OCI-LY7 (cell line): ENCODE results near the gene KRTAP10-10. TPM values are rescaled to one million over a fixed set of nuclear protein-coding genes. Genes with fewer than 3 reads are reported as not detected.

ENCODE experiments used
- BruUV-seq: library from RNA; stranded (reverse); fragments of 400-500 nt; replicated peaks from 2 replicates; lab custom pipeline; 2021; lab: Mats Ljungman, UMichigan
- CTCF ChIA-PET: fragments of 300-600 bp; sonication (Branson Sonifier 250); formaldehyde crosslinking; loops from one replicate; lab custom pipeline; 2022; ENCODE audit warnings: antibody characterized with exemption; ENCODE audit not compliant: unreplicated experiment; lab: Charles Lee
- POLR2A ChIA-PET: fragments of 300-600 bp; sonication (Branson Sonifier 250); formaldehyde crosslinking; loops from one replicate; lab custom pipeline; 2022; ENCODE audit warnings: antibody characterized with exemption; lab: Charles Lee
- DNase-seq: peaks from one replicate; pipeline ENCODE4 v3.0.0-alpha.2; 2015; ENCODE audit warnings: low spot score
- H2AFZ ChIP-seq: fragments of 200-600 bp; sonication (generic), shearing (Covaris generic); 2 replicates; pipeline ENCODE4 v1.6.1; 2014; ENCODE audit warnings: mild to moderate bottlenecking, antibody characterized with exemption, low read length, moderate library complexity
- H3K27ac ChIP-seq: fragments of 200-600 bp; sonication (generic); 2 replicates; pipeline ENCODE4 v1.5.1; 2014; ENCODE audit warnings: mixed run types, low read depth, mild to moderate bottlenecking, moderate library complexity, low read length, inconsistent platforms; ENCODE audit not compliant: poor library complexity, severe bottlenecking
- H3K36me3 ChIP-seq: fragments of 200-600 bp; sonication (generic); 2 replicates; pipeline ENCODE4 v1.6.1; 2014; ENCODE audit warnings: mild to moderate bottlenecking, antibody characterized with exemption, low read length, moderate library complexity, mixed read lengths; ENCODE audit not compliant: insufficient read depth
- H3K4me1 ChIP-seq: fragments of 200-600 bp; sonication (generic); 2 replicates; pipeline ENCODE4 v1.5.1; 2014; ENCODE audit warnings: mild to moderate bottlenecking, low read length; ENCODE audit not compliant: insufficient read depth, poor library complexity, severe bottlenecking
- H3K4me2 ChIP-seq: fragments of 200-600 bp; sonication (generic); 2 replicates; pipeline ENCODE4 v1.6.1; 2014; ENCODE audit warnings: mild to moderate bottlenecking, low read length
- H3K4me3 ChIP-seq: fragments of 200-600 bp; sonication (generic); 2 replicates; pipeline ENCODE4 v1.5.1; 2014; ENCODE audit warnings: mild to moderate bottlenecking, low read depth, low read length; ENCODE audit not compliant: poor library complexity, severe bottlenecking
- H3K79me2 ChIP-seq: fragments of 200-600 bp; sonication (generic); 2 replicates; pipeline ENCODE4 v1.6.1; 2016; ENCODE audit warnings: low read depth, mild to moderate bottlenecking, low read length, moderate library complexity, mixed read lengths; ENCODE audit not compliant: insufficient read depth
- H3K9me2 ChIP-seq: fragments of 200-600 bp; sonication (generic); 2 replicates; pipeline ENCODE4 v1.6.1; 2016; ENCODE audit warnings: mild to moderate bottlenecking, low read length, mixed read lengths; ENCODE audit not compliant: insufficient read depth
- H3K9me3 ChIP-seq: fragments of 200-600 bp; sonication (generic); 2 replicates; pipeline ENCODE4 v1.6.1; 2014; ENCODE audit warnings: mild to moderate bottlenecking, mixed run types, low read length, mixed read lengths
- H4K20me1 ChIP-seq: fragments of 200-600 bp; sonication (generic); 2 replicates; pipeline ENCODE4 v1.6.1; 2014; ENCODE audit warnings: mild to moderate bottlenecking, antibody characterized with exemption, low read length, moderate library complexity, mixed read lengths; ENCODE audit not compliant: insufficient read depth
- EZH2phosphoT487 ChIP-seq: fragments of 200-600 bp; sonication (generic); IDR thresholded peaks from 2 replicates; pipeline ENCODE4 v1.6.1; 2018; ENCODE audit warnings: low read depth, borderline replicate concordance, mild to moderate bottlenecking, mixed run types, antibody characterized with exemption, low read length, moderate library complexity, mixed read lengths
- intact Hi-C: fragments of 100-400 bp; cut with micrococcal nuclease; formaldehyde crosslinking; loops from one replicate; pipeline ENCODE4 v1.10.0; 2022; ENCODE audit not compliant: unreplicated experiment
- total RNA-seq, 2 experiments: library from RNA; depleted of rRNA in 1 of 2; stranded (reverse); fragments of >200 nt in 1 of 2; shearing (Covaris generic) in 1 of 2; gene quantifications; 2 replicates each; pipeline ENCODE4 v1.2.3, GENCODE V29; 2014 to 2022
- TF ChIP-seq, protein P1 (sequence below): fragments of 200-600 bp; sonication (generic); conservative IDR thresholded peaks from 2 replicates; pipeline ENCODE4 v1.5.1; 2014; ENCODE audit warnings: mild to moderate bottlenecking, antibody characterized with exemption, low read length, moderate library complexity, mixed read lengths

Gene KRTAP10-10
- total RNA-seq, 2 experiments from 2014 or later = not detected

DNA sequence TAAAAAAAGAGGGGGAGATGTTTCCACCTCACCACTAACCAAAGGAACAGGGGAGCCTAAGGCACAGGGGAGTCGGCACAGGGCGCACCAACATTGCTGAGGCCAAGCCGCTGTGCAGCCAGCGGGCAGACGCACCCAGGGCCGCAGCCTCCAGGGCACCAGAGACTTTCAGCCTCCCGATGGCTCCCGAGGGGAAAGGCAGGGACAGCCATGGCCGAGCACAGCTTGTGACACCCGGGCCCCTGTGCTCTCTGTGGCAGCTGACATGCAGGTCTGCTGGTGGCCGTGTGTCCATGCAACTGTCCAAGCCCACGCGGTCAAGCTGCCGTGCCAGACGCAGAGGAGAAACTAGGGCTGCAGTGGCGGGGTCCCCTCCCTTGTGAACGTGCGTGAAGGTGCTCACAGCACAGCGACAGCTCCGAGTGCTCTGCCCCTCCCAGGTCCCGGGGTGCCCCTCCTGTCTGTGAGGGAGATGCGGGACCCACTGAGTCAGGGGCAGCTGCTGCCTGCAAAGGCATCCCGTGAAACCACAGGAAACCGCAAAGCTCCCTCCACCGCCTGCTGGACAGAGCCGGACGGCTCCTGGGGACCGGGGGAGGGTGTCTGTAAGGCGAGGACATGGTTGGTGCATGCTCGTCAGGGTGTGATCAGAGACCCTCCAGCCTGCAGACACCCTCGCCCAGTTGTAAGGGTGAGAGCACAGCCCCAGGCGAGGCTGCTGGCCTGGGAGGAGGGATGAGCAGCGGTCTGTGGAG lies 11.6 kb downstream of the KRTAP10-10 start:
- Histone ChIP-seq H3K4me2 (no peak overlapping the region), H2AFZ (no peak overlapping the region), H3K9me2 (no peaks in the 10 kb centered on the region), H3K9me3 (peaks cover 7% of the 10 kb centered on the region), H3K4me3 (no peak overlapping the region), H3K27ac (no peak overlapping the region), H3K36me3 (no peaks in the 10 kb centered on the region), H4K20me1 (no peaks in the 10 kb centered on the region), H3K4me1 (no peaks in the 10 kb centered on the region), H3K79me2 (no peaks in the 10 kb centered on the region)
- DNase-seq = no peak
- CTCF ChIA-PET = no interaction called here
- intact Hi-C loops = no loop called here
- BruUV-seq = no TSS peak
- no peak for TF ChIP-seq EZH2phosphoT487
- TF ChIP-seq, protein P1, sequence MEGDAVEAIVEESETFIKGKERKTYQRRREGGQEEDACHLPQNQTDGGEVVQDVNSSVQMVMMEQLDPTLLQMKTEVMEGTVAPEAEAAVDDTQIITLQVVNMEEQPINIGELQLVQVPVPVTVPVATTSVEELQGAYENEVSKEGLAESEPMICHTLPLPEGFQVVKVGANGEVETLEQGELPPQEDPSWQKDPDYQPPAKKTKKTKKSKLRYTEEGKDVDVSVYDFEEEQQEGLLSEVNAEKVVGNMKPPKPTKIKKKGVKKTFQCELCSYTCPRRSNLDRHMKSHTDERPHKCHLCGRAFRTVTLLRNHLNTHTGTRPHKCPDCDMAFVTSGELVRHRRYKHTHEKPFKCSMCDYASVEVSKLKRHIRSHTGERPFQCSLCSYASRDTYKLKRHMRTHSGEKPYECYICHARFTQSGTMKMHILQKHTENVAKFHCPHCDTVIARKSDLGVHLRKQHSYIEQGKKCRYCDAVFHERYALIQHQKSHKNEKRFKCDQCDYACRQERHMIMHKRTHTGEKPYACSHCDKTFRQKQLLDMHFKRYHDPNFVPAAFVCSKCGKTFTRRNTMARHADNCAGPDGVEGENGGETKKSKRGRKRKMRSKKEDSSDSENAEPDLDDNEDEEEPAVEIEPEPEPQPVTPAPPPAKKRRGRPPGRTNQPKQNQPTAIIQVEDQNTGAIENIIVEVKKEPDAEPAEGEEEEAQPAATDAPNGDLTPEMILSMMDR = no peak
- POLR2A ChIA-PET = no interaction called here

DNA sequence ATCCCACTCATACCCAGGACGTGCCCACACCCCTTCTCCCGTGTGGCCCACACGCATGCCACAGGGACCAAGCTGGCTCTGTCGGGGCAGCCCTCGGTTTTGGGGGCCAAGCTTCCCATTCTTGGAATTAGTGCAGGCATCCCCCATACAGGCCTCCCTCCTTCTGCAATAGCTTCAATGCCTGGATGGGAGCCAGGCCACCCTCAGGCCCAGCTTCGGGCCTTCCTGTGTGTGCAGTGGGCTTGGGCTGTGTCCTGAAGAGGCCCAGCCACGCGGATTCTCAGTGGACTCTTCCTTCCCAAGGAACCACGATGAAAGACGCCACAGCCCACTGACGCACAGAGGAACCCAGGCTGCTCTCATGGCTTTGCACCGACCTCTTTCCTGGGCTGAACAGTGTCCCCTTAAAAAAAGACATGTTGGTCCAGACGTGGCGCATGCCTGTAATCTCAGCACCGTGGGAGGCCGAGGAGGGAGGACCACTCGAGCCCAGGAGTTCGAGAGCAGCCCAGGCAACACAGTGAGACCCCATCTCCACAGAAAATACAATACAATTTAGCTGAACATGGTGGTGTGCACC lies 12.5 kb downstream of the KRTAP10-10 start:
- Histone ChIP-seq H3K9me3 (peaks cover 5% of the 10 kb centered on the region), H3K36me3 (no peaks in the 10 kb centered on the region), H3K79me2 (no peaks in the 10 kb centered on the region), H3K4me1 (no peaks in the 10 kb centered on the region), H2AFZ (no peak overlapping the region), H3K27ac (no peak overlapping the region), H4K20me1 (no peaks in the 10 kb centered on the region), H3K9me2 (no peaks in the 10 kb centered on the region), H3K4me2 (no peak overlapping the region), H3K4me3 (no peak overlapping the region)
- BruUV-seq = no TSS peak
- ChIA-PET POLR2A (no interaction called here), CTCF (no interaction called here)
- intact Hi-C loops = no loop called here
- no peak for DNase-seq
- TF ChIP-seq, protein P1 = no peak
- TF ChIP-seq EZH2phosphoT487 = no peak
